Subcutaneous adipose tissue (tissue), 4 donors: ENCODE results near the gene UNC13D. TPM values are rescaled to one million over a fixed set of nuclear protein-coding genes. Genes with fewer than 3 reads are reported as not detected.

Experiments used
- CTCF ChIP-seq: fragments of 450-650 bp; IDR thresholded peaks from one replicate; pipeline ENCODE4 v1.5.1; 2016; ENCODE audit warnings: low read depth, mild to moderate bottlenecking, control low read depth, antibody characterized with exemption, moderate library complexity
- total RNA-seq, 4 donors: library from RNA; depleted of rRNA; stranded (reverse); fragments of >200 nt; gene quantifications; one replicate each; pipeline ENCODE4 v1.1.0, GENCODE V29; 2016

The UNC13D gene
- total RNA-seq, 4 donors from 2014 or later = 4.7 to 9.7 (median 8.5) TPM

GRCh38 chr17:75888484-75888883 lies 44.3 kb upstream of the UNC13D start:
- TF ChIP-seq CTCF = no peak

GRCh38 chr17:75885431-75885830 lies 41.2 kb upstream of the UNC13D start:
- no peak for TF ChIP-seq CTCF

GRCh38 chr17:75881678-75882454 lies 37.7 kb upstream of the UNC13D start:
- no peak for TF ChIP-seq CTCF

GRCh38 chr17:75880266-75880665 lies 36.1 kb upstream of the UNC13D start:
- no peak for TF ChIP-seq CTCF

GRCh38 chr17:75878174-75878998 lies 34.2 kb upstream of the UNC13D start, which contains the start of gene TRIM47:
Gene TRIM47, minus strand, starts transcription at chr17:75878581. Its CDS starts 33 bp downstream, at chr17:75878548.
- TF ChIP-seq CTCF = no peak

GRCh38 chr17:75877752-75878173 lies 33.6 kb upstream of the UNC13D start:
- no peak for TF ChIP-seq CTCF

GRCh38 chr17:75876938-75877751 lies 32.9 kb upstream of the UNC13D start:
- TF ChIP-seq CTCF = no peak
